ENCODE results near the gene DHH.

DHH gene

DNA sequence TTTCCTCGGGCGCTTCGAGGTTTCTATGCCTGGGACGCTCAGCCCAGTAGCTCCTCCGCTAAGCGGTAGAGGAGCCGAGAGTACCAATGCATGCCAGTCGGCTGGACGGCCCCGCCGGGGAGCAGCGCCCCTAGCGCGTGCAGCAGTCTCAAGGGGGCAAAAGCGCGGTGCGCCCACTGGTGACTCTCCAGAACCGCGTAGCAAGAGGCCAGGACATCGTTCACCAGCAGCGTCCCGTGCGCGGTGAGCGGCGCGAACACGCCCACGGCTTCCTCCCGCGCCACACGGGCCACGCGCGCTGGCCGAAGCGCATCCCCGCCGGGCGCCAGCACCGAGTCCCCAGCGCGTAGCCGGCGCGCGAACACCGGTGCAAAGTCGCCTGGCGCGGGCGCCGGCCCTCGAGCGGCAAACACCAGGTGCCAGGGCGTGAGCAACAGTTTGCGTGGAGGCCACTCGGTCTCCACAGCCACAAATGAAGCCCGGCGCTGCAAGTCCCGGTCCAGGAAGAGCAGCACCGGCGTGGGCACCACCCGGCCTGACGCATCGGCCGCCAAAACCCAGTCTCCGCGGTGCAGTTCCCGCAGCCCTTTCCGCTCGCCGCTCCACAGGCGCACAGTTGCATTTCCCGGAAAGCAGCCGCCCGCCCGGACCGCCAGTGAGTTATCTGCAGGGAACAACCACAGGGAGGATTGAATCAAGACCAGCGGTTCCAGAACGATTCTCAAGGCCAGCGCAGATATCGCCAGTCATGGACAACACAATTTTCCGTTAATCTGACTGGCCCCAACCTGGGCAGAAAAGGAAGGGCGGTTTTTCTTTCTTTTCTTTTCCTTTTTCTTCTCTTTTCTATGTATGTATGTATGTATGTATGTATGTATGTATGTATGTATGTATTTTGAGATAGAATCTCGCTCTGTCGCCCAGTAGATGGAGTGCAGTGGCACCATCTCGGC lies 4.5 kb downstream of the DHH start:
- Histone ChIP-seq H3K27ac (ENCODE audit: extremely low read depth, low read depth, low read length) (no peak overlapping the region), H3K9me3 (ENCODE audit: control insufficient read depth, insufficient read depth, low read depth, low read length) (no peaks in the 10 kb centered on the region), H3K36me3 (ENCODE audit: control insufficient read depth in 2 of 2, insufficient read depth in 1 of 2, low read length in 2 of 2) (no peaks in the 10 kb centered on the region), H3K4me3 (ENCODE audit: low read depth, low read length) (no peak overlapping the region; the same call in 1 of the 2 replicates), H3K4me1 (ENCODE audit: control insufficient read depth, insufficient read depth, low read length) (no peaks in the 10 kb centered on the region)
- ChIA-PET POLR2A (interaction anchor here (1.0 to 2.2 kb wide), 3 partner anchors 20 to 41 kb away, joined by 3 to 15 read pairs (median 4); partner anchors contain the start of genes RHEBL1 and TUBA1B), CTCF (interaction anchor here (0.6 to 6.2 kb wide), 7 partner anchors 9 to 67 kb away, joined by 3 to 131 read pairs (median 50); partner anchors contain the start of genes RHEBL1 and TUBA1B)
- peak; percentile 71 for TF ChIP-seq ZBTB17 (tag by site-specific recombination; IDR thresholded peaks at IDR 0.05)
- TF ChIP-seq KLF16 (tag by site-specific recombination; IDR thresholded peaks at IDR 0.05), result no peak
- TF ChIP-seq ZBTB20 (tag by site-specific recombination; IDR thresholded peaks at IDR 0.05), result peak; percentile 46; the same call in 1 of the 2 replicates
- TF ChIP-seq ZNF211 (tag by site-specific recombination; IDR thresholded peaks at IDR 0.05; ENCODE audit: low read depth), result no peak
- TF ChIP-seq, protein P1, sequence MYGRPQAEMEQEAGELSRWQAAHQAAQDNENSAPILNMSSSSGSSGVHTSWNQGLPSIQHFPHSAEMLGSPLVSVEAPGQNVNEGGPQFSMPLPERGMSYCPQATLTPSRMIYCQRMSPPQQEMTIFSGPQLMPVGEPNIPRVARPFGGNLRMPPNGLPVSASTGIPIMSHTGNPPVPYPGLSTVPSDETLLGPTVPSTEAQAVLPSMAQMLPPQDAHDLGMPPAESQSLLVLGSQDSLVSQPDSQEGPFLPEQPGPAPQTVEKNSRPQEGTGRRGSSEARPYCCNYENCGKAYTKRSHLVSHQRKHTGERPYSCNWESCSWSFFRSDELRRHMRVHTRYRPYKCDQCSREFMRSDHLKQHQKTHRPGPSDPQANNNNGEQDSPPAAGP (tag by site-specific recombination; IDR thresholded peaks at IDR 0.05), result no peak
- TF ChIP-seq ZNF585B (tag by site-specific recombination; IDR thresholded peaks at IDR 0.05), result no peak
- TF ChIP-seq ZFHX2 (tag by site-specific recombination; conservative IDR thresholded peaks at IDR 0.05), result peak; percentile 54
- TF ChIP-seq ZNF16 (tag by site-specific recombination; IDR thresholded peaks at IDR 0.05; ENCODE audit: low read depth), result no peak
- TF ChIP-seq SCRT1 (tag by site-specific recombination; IDR thresholded peaks at IDR 0.05; ENCODE audit: borderline replicate concordance), result no peak
- TF ChIP-seq PRDM1 (tag by site-specific recombination; IDR thresholded peaks at IDR 0.05), result no peak
- TF ChIP-seq ZNF239 (tag by site-specific recombination; IDR thresholded peaks at IDR 0.05), result no peak
- no peak for TF ChIP-seq ZNF629 (tag by site-specific recombination; IDR thresholded peaks at IDR 0.05)
- TF ChIP-seq, protein P2, sequence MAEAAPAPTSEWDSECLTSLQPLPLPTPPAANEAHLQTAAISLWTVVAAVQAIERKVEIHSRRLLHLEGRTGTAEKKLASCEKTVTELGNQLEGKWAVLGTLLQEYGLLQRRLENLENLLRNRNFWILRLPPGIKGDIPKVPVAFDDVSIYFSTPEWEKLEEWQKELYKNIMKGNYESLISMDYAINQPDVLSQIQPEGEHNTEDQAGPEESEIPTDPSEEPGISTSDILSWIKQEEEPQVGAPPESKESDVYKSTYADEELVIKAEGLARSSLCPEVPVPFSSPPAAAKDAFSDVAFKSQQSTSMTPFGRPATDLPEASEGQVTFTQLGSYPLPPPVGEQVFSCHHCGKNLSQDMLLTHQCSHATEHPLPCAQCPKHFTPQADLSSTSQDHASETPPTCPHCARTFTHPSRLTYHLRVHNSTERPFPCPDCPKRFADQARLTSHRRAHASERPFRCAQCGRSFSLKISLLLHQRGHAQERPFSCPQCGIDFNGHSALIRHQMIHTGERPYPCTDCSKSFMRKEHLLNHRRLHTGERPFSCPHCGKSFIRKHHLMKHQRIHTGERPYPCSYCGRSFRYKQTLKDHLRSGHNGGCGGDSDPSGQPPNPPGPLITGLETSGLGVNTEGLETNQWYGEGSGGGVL (tag by site-specific recombination; IDR thresholded peaks at IDR 0.05), result no peak
- no peak for TF ChIP-seq KLF8 (tag by site-specific recombination; IDR thresholded peaks at IDR 0.05)
- peak; percentile 84 for TF ChIP-seq ZIC2 (tag by site-specific recombination; IDR thresholded peaks at IDR 0.05)
- TF ChIP-seq ZNF335 (tag by site-specific recombination; conservative IDR thresholded peaks at IDR 0.05), result peak; percentile 59
- TF ChIP-seq KLF7 (tag by site-specific recombination; IDR thresholded peaks at IDR 0.05; ENCODE audit: borderline replicate concordance), result no peak
- TF ChIP-seq ZNF791 (tag by site-specific recombination; IDR thresholded peaks at IDR 0.05), result no peak
- TF ChIP-seq ZNF610 (tag by site-specific recombination; IDR thresholded peaks at IDR 0.05; ENCODE audit: borderline replicate concordance), result peak; percentile 98
- no peak for TF ChIP-seq ZSCAN30 (tag by site-specific recombination; IDR thresholded peaks at IDR 0.05)
- TF ChIP-seq ZNF214 (tag by site-specific recombination; IDR thresholded peaks at IDR 0.05; ENCODE audit: borderline replicate concordance), result no peak
- no peak for TF ChIP-seq ZNF677 (tag by site-specific recombination; IDR thresholded peaks at IDR 0.05)
- TF ChIP-seq, protein P3, sequence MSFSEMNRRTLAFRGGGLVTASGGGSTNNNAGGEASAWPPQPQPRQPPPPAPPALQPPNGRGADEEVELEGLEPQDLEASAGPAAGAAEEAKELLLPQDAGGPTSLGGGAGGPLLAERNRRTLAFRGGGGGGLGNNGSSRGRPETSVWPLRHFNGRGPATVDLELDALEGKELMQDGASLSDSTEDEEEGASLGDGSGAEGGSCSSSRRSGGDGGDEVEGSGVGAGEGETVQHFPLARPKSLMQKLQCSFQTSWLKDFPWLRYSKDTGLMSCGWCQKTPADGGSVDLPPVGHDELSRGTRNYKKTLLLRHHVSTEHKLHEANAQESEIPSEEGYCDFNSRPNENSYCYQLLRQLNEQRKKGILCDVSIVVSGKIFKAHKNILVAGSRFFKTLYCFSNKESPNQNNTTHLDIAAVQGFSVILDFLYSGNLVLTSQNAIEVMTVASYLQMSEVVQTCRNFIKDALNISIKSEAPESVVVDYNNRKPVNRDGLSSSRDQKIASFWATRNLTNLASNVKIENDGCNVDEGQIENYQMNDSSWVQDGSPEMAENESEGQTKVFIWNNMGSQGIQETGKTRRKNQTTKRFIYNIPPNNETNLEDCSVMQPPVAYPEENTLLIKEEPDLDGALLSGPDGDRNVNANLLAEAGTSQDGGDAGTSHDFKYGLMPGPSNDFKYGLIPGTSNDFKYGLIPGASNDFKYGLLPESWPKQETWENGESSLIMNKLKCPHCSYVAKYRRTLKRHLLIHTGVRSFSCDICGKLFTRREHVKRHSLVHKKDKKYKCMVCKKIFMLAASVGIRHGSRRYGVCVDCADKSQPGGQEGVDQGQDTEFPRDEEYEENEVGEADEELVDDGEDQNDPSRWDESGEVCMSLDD (tag by site-specific recombination; IDR thresholded peaks at IDR 0.05), result no peak
- TF ChIP-seq ZSCAN16 (tag by site-specific recombination; IDR thresholded peaks at IDR 0.05), result no peak
- TF ChIP-seq, protein P4, sequence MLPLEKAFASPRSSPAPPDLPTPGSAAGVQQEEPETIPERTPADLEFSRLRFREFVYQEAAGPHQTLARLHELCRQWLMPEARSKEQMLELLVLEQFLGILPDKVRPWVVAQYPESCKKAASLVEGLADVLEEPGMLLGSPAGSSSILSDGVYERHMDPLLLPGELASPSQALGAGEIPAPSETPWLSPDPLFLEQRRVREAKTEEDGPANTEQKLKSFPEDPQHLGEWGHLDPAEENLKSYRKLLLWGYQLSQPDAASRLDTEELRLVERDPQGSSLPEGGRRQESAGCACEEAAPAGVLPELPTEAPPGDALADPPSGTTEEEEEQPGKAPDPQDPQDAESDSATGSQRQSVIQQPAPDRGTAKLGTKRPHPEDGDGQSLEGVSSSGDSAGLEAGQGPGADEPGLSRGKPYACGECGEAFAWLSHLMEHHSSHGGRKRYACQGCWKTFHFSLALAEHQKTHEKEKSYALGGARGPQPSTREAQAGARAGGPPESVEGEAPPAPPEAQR (tag by site-specific recombination; IDR thresholded peaks at IDR 0.05), result no peak
